ENCODE data around the gene GAB3. TPM values are rescaled to one million over a fixed set of nuclear protein-coding genes. Genes with fewer than 3 reads are reported as not detected.

The GAB3 gene
- total RNA-seq, 5 donors from 2014 or later (not counting 1 experiment from before 2014, with no cell fraction given), result 9.1 to 26.2 (median 18.4) TPM

DNA sequence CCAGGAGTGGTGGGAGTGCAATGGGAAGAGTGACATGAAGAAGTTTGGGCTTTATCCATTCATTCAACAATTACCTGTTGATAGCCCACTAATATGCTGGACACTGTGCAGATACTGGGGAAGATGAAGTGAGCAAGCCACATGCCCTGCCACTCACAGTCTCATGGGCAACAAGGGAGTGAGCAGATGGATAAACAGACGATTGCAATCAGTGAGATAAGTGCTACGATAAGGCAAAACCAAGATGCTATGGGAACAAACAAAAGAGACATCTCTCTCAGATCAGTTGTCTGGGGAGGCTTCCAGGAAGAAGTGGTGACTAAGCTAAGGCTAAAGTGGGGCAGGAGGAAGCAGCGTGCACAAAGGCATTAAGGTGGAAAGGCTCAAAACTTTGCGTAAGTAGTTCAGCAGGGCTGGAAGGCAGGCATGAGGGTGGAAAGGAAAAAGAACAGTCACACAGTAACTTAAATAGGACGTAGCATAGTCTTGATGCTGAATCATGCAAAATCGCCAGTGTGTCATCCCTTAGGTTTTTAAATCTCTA is 31.7 kb downstream of the GAB3 start:
- Histone ChIP-seq H3K4me1 (ENCODE audit: control insufficient read depth in 1 of 2, extremely low read depth in 1 of 2, insufficient read depth in 2 of 2, low read length in 2 of 2) (peaks cover 8 to 50% of the 10 kb centered on the region in 2 experiments), H3K36me3 (ENCODE audit: control insufficient read depth in 2 of 2, extremely low read depth in 1 of 2, insufficient read depth in 1 of 2, low read length in 1 of 2) (peaks cover 0 to 3% of the 10 kb centered on the region in 2 donors), H3K27me3 (replicated peaks in 1 of 2; ENCODE audit: control insufficient read depth in 2 of 2, extremely low read depth in 1 of 2, insufficient read depth in 2 of 2, low read length in 1 of 2) (no peaks in the 10 kb centered on the region), H3K27ac (ENCODE audit: low read length) (peak overlapping the region; percentile 73), H3K9me3 (no peaks in the 10 kb centered on the region), H3K4me3 (ENCODE audit: control insufficient read depth in 1 of 2, extremely low read depth in 1 of 2, low read length in 1 of 2) (no peak overlapping the region)
- Mint-ChIP-seq H3K27ac (peak overlapping the region; percentile 82 to 89), H3K4me1 (peaks cover 44 to 75% (median 46%) of the 10 kb centered on the region in 3 donors), H3K9me3 (peaks cover 0 to 3% (median 0%) of the 10 kb centered on the region in 3 donors), H3K4me3 (peak overlapping the region; percentile 11 to 78 (median 60)), H3K36me3 (peaks cover 3% of the 10 kb centered on the region), H3K27me3 (peaks cover 0 to 10% of the 10 kb centered on the region in 2 donors)
- DNase-seq, result peak in 13 of 35 experiments; percentile 6 to 63 (median 24)
- no CpG with 5 or more reads among the region's 6 CpGs for WGBS (ENCODE audit: insufficient coverage)
- POLR2A ChIA-PET, result interaction anchor here in 1 of 2 donors (1.0 kb wide), 1 partner anchor 15 kb away, joined by 3 read pairs; no protein-coding TSS in a partner anchor
- CTCF ChIA-PET, result interaction anchor here in 1 of 2 donors (1.2 to 4.2 kb wide), 4 partner anchors 13 to 31 kb away, joined by 3 to 27 read pairs (median 10); no protein-coding TSS in a partner anchor
- ATAC-seq (replicated peaks in 1 of 4), result peak; percentile 80 to 85 (median 82)

DNA sequence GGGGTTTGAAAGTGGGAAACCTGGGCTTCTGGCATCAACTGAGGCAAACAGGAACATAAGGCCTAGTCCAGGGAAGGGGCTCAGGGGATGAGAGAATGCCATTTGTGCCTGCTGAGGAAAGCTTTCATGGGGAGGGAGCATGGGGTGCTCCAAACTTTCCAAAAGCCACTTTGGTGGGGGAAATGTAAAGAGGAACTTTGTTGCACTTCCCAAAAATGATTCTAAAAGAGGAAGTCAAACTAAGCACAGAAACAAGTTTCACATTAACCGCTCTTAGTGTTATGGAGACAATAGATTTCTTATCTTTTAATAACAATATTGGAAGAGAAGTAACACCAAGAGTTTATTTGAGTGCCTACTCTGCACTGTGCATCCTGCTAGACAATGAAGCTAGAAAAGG is 32.3 kb downstream of the GAB3 start:
- H3K36me3 ChIP-seq (ENCODE audit: control insufficient read depth in 2 of 2, extremely low read depth in 1 of 2, insufficient read depth in 1 of 2, low read length in 1 of 2), result peaks cover 0 to 5% of the 10 kb centered on the region in 2 donors
- peaks cover 0 to 10% of the 10 kb centered on the region in 2 donors for H3K27me3 Mint-ChIP-seq
- WGBS (ENCODE audit: insufficient coverage), result no CpG with 5 or more reads among the region's 1 CpG
- peak overlapping the region; percentile 2 to 78 (median 60) for H3K4me3 Mint-ChIP-seq
- H3K4me3 ChIP-seq (ENCODE audit: control insufficient read depth in 1 of 2, extremely low read depth in 1 of 2, low read length in 1 of 2), result no peak overlapping the region
- H3K36me3 Mint-ChIP-seq, result peaks cover 3% of the 10 kb centered on the region
- H3K27me3 ChIP-seq (replicated peaks in 1 of 2; ENCODE audit: control insufficient read depth in 2 of 2, extremely low read depth in 1 of 2, insufficient read depth in 2 of 2, low read length in 1 of 2), result no peaks in the 10 kb centered on the region
- DNase-seq (no peak), ATAC-seq (replicated peaks in 1 of 4) (no peak)
- peaks cover 8 to 45% of the 10 kb centered on the region in 2 experiments for H3K4me1 ChIP-seq (ENCODE audit: control insufficient read depth in 1 of 2, extremely low read depth in 1 of 2, insufficient read depth in 2 of 2, low read length in 2 of 2)
- H3K27ac Mint-ChIP-seq, result peak overlapping the region; percentile 82 to 89
- peak overlapping the region; percentile 73 for H3K27ac ChIP-seq (ENCODE audit: low read length)
- H3K4me1 Mint-ChIP-seq, result peaks cover 44 to 72% (median 44%) of the 10 kb centered on the region in 3 donors
- peaks cover 0 to 3% (median 0%) of the 10 kb centered on the region in 3 donors for H3K9me3 Mint-ChIP-seq
- no peaks in the 10 kb centered on the region for H3K9me3 ChIP-seq
- CTCF ChIA-PET, result interaction anchor here in 1 of 2 donors (0.6 to 4.2 kb wide), 5 partner anchors 10 to 582 kb away, joined by 3 to 27 read pairs (median 4); no protein-coding TSS in a partner anchor
- POLR2A ChIA-PET, result interaction anchor here in 1 of 2 donors (1.0 kb wide), 1 partner anchor 16 kb away, joined by 3 read pairs; no protein-coding TSS in a partner anchor

DNA sequence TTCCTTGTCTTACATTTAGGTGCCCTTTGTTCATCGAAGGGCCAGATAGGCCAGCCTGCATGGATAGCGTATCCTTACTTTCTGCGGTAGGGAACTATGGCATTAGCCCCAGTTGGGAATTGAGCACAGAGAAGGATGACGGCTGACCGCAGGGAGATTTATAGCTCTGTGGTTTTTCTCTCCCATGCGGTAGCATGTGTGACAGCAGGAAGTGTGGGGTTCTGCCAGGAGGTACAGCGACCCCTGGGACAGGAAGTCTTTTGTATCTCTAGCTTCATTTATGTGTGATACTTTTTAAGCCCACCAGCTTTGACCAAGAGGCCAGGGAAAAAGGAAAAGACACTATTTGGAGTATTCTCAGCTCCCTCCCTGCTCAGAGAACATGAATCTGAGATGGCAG is 33.1 kb downstream of the GAB3 start:
- WGBS (ENCODE audit: insufficient coverage), result 17% methylated on average over 3 of the region's 7 CpGs
- peaks cover 6% of the 10 kb centered on the region for H3K36me3 Mint-ChIP-seq

DNA sequence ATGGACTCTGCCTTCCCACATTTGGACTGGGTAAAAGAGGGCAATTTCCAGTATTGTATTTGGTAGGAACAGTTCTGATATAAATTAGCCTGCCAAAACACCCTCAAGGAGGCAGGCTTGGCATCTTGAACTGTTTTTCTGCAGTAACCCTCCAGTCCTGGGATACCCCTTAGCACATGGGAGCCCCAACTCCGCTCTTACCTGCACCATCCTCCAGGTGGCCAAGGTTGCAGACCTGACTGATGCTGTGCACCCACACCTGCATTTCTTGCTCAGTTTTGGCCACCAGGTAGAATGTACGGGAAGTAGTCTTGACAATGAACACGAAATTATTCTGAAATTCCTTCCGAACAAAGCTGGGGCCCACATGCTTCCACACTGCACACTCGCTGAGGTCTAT is 35.1 kb downstream of the GAB3 start:
- no peaks in the 10 kb centered on the region for H3K27me3 ChIP-seq (replicated peaks in 1 of 2; ENCODE audit: control insufficient read depth in 2 of 2, extremely low read depth in 1 of 2, insufficient read depth in 2 of 2, low read length in 1 of 2)
- H3K9me3 ChIP-seq, result no peaks in the 10 kb centered on the region
- ATAC-seq (replicated peaks in 1 of 4), result no peak
- peaks cover 0 to 10% of the 10 kb centered on the region in 2 donors for H3K27me3 Mint-ChIP-seq
- POLR2A ChIA-PET, result no interaction called here
- no peaks in the 10 kb centered on the region for H3K9me3 Mint-ChIP-seq
- WGBS (ENCODE audit: insufficient coverage), result 92% methylated on average over 4 of the region's 5 CpGs
- peaks cover 11 to 65% of the 10 kb centered on the region in 2 experiments for H3K4me1 ChIP-seq (ENCODE audit: control insufficient read depth in 1 of 2, extremely low read depth in 1 of 2, insufficient read depth in 2 of 2, low read length in 2 of 2)
- H3K4me3 ChIP-seq (ENCODE audit: control insufficient read depth in 1 of 2, extremely low read depth in 1 of 2, low read length in 1 of 2), result no peak overlapping the region
- peak overlapping the region in 1 of 2 donors; percentile 89 for H3K27ac Mint-ChIP-seq
- no peak for DNase-seq
- H3K27ac ChIP-seq (ENCODE audit: low read length), result no peak overlapping the region
- H3K4me3 Mint-ChIP-seq, result no peak overlapping the region
- H3K36me3 Mint-ChIP-seq, result peaks cover 15% of the 10 kb centered on the region
- CTCF ChIA-PET, result interaction anchor here in 1 of 2 donors (4.2 kb wide), 1 partner anchor 32 kb away, joined by 27 read pairs; no protein-coding TSS in a partner anchor
- peaks cover 0 to 14% of the 10 kb centered on the region in 2 donors for H3K36me3 ChIP-seq (ENCODE audit: control insufficient read depth in 2 of 2, extremely low read depth in 1 of 2, insufficient read depth in 1 of 2, low read length in 1 of 2)
- peaks cover 53 to 81% (median 66%) of the 10 kb centered on the region in 3 donors for H3K4me1 Mint-ChIP-seq

More for the DNA sequence above, 33.1 kb downstream of the GAB3 start:
- H3K36me3 ChIP-seq (ENCODE audit: control insufficient read depth in 2 of 2, extremely low read depth in 1 of 2, insufficient read depth in 1 of 2, low read length in 1 of 2), result peaks cover 0 to 5% of the 10 kb centered on the region in 2 donors
- H3K9me3 ChIP-seq, result no peaks in the 10 kb centered on the region
- H3K4me1 ChIP-seq (ENCODE audit: control insufficient read depth in 1 of 2, extremely low read depth in 1 of 2, insufficient read depth in 2 of 2, low read length in 2 of 2), result peaks cover 11 to 49% of the 10 kb centered on the region in 2 experiments
- peaks cover 0 to 3% (median 0%) of the 10 kb centered on the region in 3 donors for H3K9me3 Mint-ChIP-seq
- peak overlapping the region in 1 of 2 donors; percentile 25 for H3K4me3 ChIP-seq (ENCODE audit: control insufficient read depth in 1 of 2, extremely low read depth in 1 of 2, low read length in 1 of 2)
- peak overlapping the region; percentile 73 for H3K27ac ChIP-seq (ENCODE audit: low read length)
- ATAC-seq (replicated peaks in 1 of 4) (peak in 2 of 4 experiments; percentile 21 to 62), DNase-seq (peak in 10 of 35 experiments; percentile 15 to 66 (median 24))
- CTCF ChIA-PET, result interaction anchor here (0.6 to 4.2 kb wide), 7 partner anchors 10 to 581 kb away, joined by 3 to 27 read pairs (median 4); no protein-coding TSS in a partner anchor
- H3K4me1 Mint-ChIP-seq, result peaks cover 42 to 73% (median 49%) of the 10 kb centered on the region in 3 donors
- POLR2A ChIA-PET, result no interaction called here
- H3K27me3 ChIP-seq (replicated peaks in 1 of 2; ENCODE audit: control insufficient read depth in 2 of 2, extremely low read depth in 1 of 2, insufficient read depth in 2 of 2, low read length in 1 of 2), result no peaks in the 10 kb centered on the region
- H3K27ac Mint-ChIP-seq, result peak overlapping the region; percentile 82 to 89
- H3K4me3 Mint-ChIP-seq, result peak overlapping the region; percentile 34 to 78 (median 60)
- H3K27me3 Mint-ChIP-seq, result peaks cover 0 to 10% of the 10 kb centered on the region in 2 donors

DNA sequence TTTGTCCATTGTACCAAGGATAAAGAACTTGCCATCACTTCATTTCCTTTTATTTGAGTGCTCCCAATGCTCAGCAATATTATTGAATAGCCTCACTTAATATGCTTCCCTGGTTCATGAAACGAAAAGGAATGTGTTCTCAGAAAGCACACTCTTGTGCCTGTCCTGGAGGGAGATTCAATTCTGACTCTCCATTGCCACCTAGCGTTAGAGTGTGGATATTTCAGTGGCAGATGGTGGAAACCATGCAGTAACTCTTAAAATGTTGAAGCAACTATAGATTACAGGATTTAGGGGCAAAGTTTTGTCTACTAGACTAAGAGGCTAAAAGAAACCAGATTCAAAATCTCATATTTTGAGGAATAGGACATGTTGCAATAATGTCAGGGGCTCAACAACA is 36.0 kb downstream of the GAB3 start:
- Mint-ChIP-seq H3K27me3 (peaks cover 0 to 10% of the 10 kb centered on the region in 2 donors), H3K4me3 (no peak overlapping the region), H3K27ac (peak overlapping the region in 1 of 2 donors; percentile 74), H3K36me3 (peaks cover 17% of the 10 kb centered on the region), H3K9me3 (no peaks in the 10 kb centered on the region), H3K4me1 (peaks cover 54 to 80% (median 63%) of the 10 kb centered on the region in 3 donors)
- H3K36me3 ChIP-seq (ENCODE audit: control insufficient read depth in 2 of 2, extremely low read depth in 1 of 2, insufficient read depth in 1 of 2, low read length in 1 of 2), result peaks cover 0 to 16% of the 10 kb centered on the region in 2 donors
- no CpG with 5 or more reads among the region's 2 CpGs for WGBS (ENCODE audit: insufficient coverage)
- no peak overlapping the region for H3K27ac ChIP-seq (ENCODE audit: low read length)
- H3K4me1 ChIP-seq (ENCODE audit: control insufficient read depth in 1 of 2, extremely low read depth in 1 of 2, insufficient read depth in 2 of 2, low read length in 2 of 2), result peaks cover 11 to 68% of the 10 kb centered on the region in 2 experiments
- DNase-seq (peak in 20 of 35 experiments; percentile 17 to 77 (median 37)), ATAC-seq (replicated peaks in 1 of 4) (peak in 2 of 4 experiments; percentile 33 to 46)
- no peak overlapping the region for H3K4me3 ChIP-seq (ENCODE audit: control insufficient read depth in 1 of 2, extremely low read depth in 1 of 2, low read length in 1 of 2)
- CTCF ChIA-PET, result no interaction called here
- POLR2A ChIA-PET, result no interaction called here
- H3K9me3 ChIP-seq, result no peaks in the 10 kb centered on the region
- no peaks in the 10 kb centered on the region for H3K27me3 ChIP-seq (replicated peaks in 1 of 2; ENCODE audit: control insufficient read depth in 2 of 2, extremely low read depth in 1 of 2, insufficient read depth in 2 of 2, low read length in 1 of 2)

Data from T-cell (primary cell).